Ectodermal cell (in vitro differentiated cells): ENCODE results near the gene PNMA8B.

ENCODE experiments used
- H3K27ac ChIP-seq: 2 replicates; pipeline ENCODE4 v1.7.0; 2013; ENCODE audit warnings: mild to moderate bottlenecking, low read depth, low read length; ENCODE audit not compliant: insufficient read depth, poor library complexity, severe bottlenecking
- H3K27me3 ChIP-seq: 2 replicates; pipeline ENCODE4 v1.7.0; 2013; ENCODE audit warnings: mild to moderate bottlenecking, low read length; ENCODE audit not compliant: insufficient read depth, control insufficient read depth, poor library complexity, severe bottlenecking
- H3K36me3 ChIP-seq: one replicate; pipeline ENCODE4 v1.7.0; 2013; ENCODE audit warnings: low read length; ENCODE audit not compliant: control insufficient read depth, insufficient read depth
- H3K4me1 ChIP-seq: one replicate; pipeline ENCODE4 v1.7.0; 2013; ENCODE audit warnings: low read length; ENCODE audit not compliant: control insufficient read depth, insufficient read depth
- H3K4me3 ChIP-seq: 2 replicates; pipeline ENCODE4 v1.7.0; 2013; ENCODE audit warnings: low read depth, low read length, control low read depth; ENCODE audit not compliant: insufficient read depth
- H3K9me3 ChIP-seq: 2 replicates; pipeline ENCODE4 v1.7.0; 2013; ENCODE audit warnings: mild to moderate bottlenecking, low read length, moderate library complexity; ENCODE audit not compliant: control insufficient read depth
- whole genome bisulfite sequencing, 2 experiments: methylation state at CpG; one replicate each; pipeline ENCODE4 v1.1.7; 2013; ENCODE audit warnings: missing lambda C conversion rate in 2 of 2; 5-methylcytosine and 5-hydroxymethylcytosine counted together

Gene PNMA8B

GRCh38 chr19:46446021-46446420 is 49.6 kb downstream of the PNMA8B start:
- no peak overlapping the region for H3K4me3 ChIP-seq
- WGBS, 2 experiments: 84 to 86% methylated on average over 15 of the region's 15 CpGs
- no peaks in the 10 kb centered on the region for H3K9me3 ChIP-seq
- no peaks in the 10 kb centered on the region for H3K36me3 ChIP-seq
- no peaks in the 10 kb centered on the region for H3K27me3 ChIP-seq
- no peak overlapping the region for H3K27ac ChIP-seq
- H3K4me1 ChIP-seq: no peaks in the 10 kb centered on the region

DNA sequence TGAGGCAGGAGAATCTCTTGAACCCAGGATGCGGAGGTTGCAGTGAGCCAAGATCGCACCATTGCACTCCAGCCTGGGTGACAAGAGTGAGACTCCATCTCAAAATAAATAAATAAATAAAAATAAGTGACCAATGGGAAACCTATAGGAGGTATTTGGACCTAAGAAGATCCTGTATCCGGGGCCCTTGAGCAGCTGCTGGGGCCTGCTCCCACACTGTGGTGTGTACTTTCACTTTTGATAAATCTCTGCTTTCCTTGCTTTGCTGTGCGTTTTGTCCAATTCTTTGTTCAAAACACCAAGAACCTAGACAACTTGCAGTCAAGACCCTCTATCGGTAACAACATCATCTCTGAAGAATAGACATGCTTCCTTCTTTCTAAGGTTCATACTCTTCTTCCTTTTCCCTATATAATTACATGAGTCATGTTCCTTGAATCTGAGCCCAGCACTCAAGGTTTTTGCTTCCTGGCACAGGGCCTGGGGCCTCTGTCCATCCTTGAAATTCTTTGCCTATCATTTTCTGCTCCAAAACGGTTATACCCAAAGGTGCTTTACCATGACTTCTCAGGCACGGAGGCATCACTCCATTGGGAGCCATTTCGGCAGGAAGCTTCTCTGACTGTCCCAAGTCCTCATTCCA is 52.7 kb downstream of the PNMA8B start:
- H3K4me1 ChIP-seq: no peaks in the 10 kb centered on the region
- WGBS, 2 experiments: 88 to 92% methylated on average over 7 to 8 of the region's 8 CpGs
- H3K27me3 ChIP-seq: no peaks in the 10 kb centered on the region
- no peaks in the 10 kb centered on the region for H3K9me3 ChIP-seq
- no peak overlapping the region for H3K4me3 ChIP-seq
- no peak overlapping the region for H3K27ac ChIP-seq
- no peaks in the 10 kb centered on the region for H3K36me3 ChIP-seq

- Histone ChIP-seq H3K4me1 (no peaks in the 10 kb centered on the region), H3K4me3 (no peak overlapping the region), H3K27ac (no peak overlapping the region), H3K9me3 (no peaks in the 10 kb centered on the region), H3K27me3 (no peaks in the 10 kb centered on the region), H3K36me3 (no peaks in the 10 kb centered on the region)
- 71 to 81% methylated on average over 1 of the region's 1 CpG for WGBS, 2 experiments
Measured at GRCh38 chr19:46441866-46442265, 53.8 kb downstream of the PNMA8B start.
